Fibroblast of the aortic adventitia (primary cell): ENCODE data around the gene SLX4IP. TPM values are rescaled to one million over a fixed set of nuclear protein-coding genes. Genes with fewer than 3 reads are reported as not detected.
A peak's percentile ranks its signal among the peaks of the same experiment; 100 is the strongest.

ENCODE experiments used
- DNase-seq: peaks from one replicate; pipeline ENCODE4 v3.0.0-alpha.2; 2010; ENCODE audit warnings: low read depth
- H3K4me3 ChIP-seq: 2 replicates; pipeline ENCODE4 v1.5.1; 2011; ENCODE audit warnings: low read depth, mild to moderate bottlenecking, control low read depth, low read length, moderate library complexity
- total RNA-seq: library from RNA; depleted of rRNA; stranded (reverse); fragments of >200 nt; gene quantifications from 2 replicates; pipeline ENCODE4 v1.2.3, GENCODE V29; 2012; ENCODE audit warnings: low replicate concordance
- TF ChIP-seq, protein P1 (sequence below): IDR thresholded peaks from 2 replicates; pipeline ENCODE4 v1.5.1; 2011; ENCODE audit warnings: mild to moderate bottlenecking, low read length, control low read depth, inconsistent platforms; ENCODE audit not compliant: insufficient read depth

Gene SLX4IP
- total RNA-seq, 1 donor: 7.0 TPM

DNA sequence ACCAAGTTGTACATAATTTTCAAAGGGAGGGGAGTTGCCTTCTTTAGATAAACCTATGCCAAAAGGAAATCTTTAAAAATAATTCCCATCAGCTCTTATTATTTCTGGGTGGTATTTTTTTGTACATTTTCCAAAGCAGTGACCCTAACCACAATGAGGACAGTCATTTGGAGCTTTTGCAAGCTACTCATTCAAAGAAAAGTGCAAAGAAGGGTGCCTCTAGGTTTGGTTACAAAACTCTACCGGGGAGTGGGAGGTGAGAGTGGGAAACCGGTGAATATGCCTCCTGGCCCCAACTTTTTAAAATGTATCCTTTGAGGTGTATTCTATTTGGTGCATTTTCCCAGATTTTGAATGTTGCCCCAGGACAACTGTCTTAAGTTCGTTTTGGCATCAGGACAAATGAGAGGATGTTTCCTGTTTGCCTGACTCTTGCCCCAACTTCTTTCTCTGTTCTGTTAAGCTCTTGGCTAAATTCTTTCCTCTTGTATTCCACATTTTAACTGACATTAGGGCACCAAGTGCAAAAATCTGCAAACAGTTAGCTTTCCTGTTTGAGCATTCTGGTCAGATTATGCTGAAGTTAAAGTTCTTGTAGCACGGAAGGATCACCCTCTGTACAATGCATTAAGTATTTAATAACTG, 78.9 kb downstream of the SLX4IP start:
- peak; percentile 42 for DNase-seq
- no peak overlapping the region for H3K4me3 ChIP-seq
- TF ChIP-seq, protein P1, sequence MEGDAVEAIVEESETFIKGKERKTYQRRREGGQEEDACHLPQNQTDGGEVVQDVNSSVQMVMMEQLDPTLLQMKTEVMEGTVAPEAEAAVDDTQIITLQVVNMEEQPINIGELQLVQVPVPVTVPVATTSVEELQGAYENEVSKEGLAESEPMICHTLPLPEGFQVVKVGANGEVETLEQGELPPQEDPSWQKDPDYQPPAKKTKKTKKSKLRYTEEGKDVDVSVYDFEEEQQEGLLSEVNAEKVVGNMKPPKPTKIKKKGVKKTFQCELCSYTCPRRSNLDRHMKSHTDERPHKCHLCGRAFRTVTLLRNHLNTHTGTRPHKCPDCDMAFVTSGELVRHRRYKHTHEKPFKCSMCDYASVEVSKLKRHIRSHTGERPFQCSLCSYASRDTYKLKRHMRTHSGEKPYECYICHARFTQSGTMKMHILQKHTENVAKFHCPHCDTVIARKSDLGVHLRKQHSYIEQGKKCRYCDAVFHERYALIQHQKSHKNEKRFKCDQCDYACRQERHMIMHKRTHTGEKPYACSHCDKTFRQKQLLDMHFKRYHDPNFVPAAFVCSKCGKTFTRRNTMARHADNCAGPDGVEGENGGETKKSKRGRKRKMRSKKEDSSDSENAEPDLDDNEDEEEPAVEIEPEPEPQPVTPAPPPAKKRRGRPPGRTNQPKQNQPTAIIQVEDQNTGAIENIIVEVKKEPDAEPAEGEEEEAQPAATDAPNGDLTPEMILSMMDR: no peak

- DNase-seq: no peak
- TF ChIP-seq, protein P1: no peak
- no peak overlapping the region for H3K4me3 ChIP-seq
These were observed 81.4 kb downstream of the SLX4IP start for GRCh38 chr20:10516529-10516928.

DNA sequence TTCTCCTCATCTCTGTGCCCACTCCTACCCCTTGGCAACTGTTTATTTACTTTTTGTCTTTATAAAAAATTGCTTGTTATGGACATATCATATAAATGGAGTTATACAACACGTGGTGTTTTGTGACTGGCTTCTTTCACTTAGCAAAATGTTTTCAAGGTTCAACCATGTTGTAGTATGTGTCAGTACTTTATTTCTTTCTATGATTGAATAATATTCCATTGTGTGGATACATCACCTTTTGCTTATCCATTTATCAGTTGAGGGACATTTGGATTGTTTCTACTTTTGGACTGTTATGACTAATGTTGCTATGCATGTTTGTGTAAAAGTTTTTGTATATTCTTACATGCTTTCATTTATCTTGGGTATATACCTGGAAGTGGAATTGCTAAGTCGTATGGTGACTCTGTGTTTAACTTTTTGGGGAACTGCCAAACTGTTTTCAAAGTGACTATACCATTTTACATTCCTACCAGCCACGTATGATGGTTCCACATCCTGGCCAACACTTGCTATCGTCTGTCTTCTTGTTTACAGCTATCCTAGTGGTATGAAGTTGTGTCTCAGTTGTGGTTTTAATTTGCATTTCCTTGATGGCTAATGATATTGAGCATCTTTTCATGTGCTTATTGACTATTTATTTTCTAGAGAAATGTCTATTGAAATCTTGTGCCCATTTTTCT, 84.4 kb downstream of the SLX4IP start:
- TF ChIP-seq, protein P1: no peak
- no peak overlapping the region for H3K4me3 ChIP-seq
- peak; percentile 65 for DNase-seq

- no peak for DNase-seq
- TF ChIP-seq, protein P1: no peak
- no peak overlapping the region for H3K4me3 ChIP-seq
These were observed 85.4 kb downstream of the SLX4IP start for GRCh38 chr20:10520528-10520927.

- peak; percentile 77 for DNase-seq
- H3K4me3 ChIP-seq: no peak overlapping the region
- TF ChIP-seq, protein P1: no peak
These were observed 86.1 kb downstream of the SLX4IP start for GRCh38 chr20:10521068-10521831.

DNA sequence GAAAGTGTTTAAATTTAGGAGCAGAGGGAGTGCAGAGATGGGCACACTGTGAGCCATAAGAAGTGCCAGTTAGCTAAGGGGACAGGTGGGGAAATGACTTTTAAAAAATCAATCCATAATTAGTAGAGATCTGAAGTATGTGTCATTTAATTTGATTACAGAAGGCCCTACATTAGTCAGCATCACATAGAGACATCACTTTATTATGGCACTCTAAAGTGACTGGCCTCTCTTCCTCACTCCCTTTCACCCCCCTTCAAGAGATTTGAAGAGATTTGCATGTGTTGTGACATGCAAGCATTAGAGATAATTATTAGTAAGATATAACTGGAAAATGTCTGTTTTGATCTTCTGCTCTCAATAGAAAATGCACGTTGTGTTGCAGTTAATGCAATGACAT, 86.7 kb downstream of the SLX4IP start:
- TF ChIP-seq, protein P1: no peak
- no peak for DNase-seq
- no peak overlapping the region for H3K4me3 ChIP-seq
